NCI-H1436 (cell line): ENCODE measurements around the gene RAD51B.
"Not testable (repeated sequence)": the region's sequence is repeated elsewhere in the genome, so short reads cannot be mapped to it uniquely, and the experiment has no call there.

Source experiments
- DNase-seq: peaks from one replicate; lab custom pipeline; 2025; lab: John Stamatoyannopoulos, UW

The RAD51B gene

DNA sequence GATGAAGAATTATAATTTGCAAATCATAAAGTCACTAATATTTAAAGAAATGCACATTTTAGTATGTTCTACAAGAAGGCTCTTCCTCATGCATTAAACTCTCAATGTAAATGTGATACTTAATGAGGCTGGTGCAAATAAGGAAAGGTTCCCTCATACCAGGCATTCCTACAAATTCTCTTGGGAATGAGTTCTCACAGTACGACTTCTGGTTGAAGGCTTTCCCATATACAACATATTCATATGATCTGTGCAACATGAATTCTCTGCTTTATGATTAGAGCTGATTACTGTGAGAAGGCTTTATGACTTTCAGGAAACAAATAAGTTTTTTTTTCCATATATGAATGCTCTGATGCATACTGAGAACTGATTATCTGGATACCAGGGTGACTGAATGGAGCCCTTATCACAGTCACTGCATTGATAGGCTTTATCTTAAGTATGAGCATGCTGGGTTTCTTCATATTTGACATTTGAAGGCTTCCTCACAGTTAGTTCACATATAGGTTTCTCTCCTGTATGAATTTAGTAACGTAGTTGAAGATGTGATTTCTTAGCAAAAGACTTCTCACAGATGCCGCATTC lies 293.9 kb downstream of the RAD51B start:
- DNase-seq, result no peak

GRCh38 chr14:68115952-68116351 lies 296.4 kb downstream of the RAD51B start:
- DNase-seq, result not testable (repeated sequence)

DNA sequence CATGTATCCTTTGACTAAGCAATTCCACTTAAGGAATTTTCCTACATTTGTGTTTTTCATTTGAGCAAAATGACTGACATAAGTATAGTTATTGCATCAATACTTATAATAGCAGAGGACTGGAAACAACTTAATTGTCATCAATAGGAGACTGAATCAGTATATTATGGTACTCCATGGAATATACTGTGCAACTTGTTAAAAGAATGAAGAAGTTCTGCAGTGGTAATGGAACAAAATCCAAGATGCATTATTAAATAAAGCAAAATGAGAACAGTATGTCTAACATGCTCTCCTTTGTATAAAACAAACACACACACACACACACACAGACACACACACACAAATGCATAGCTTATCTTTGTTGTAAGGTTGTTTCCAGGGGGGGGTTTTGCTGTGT lies 303.1 kb downstream of the RAD51B start:
- no peak for DNase-seq

GRCh38 chr14:68124050-68124449 lies 304.5 kb downstream of the RAD51B start:
- no peak for DNase-seq

DNA sequence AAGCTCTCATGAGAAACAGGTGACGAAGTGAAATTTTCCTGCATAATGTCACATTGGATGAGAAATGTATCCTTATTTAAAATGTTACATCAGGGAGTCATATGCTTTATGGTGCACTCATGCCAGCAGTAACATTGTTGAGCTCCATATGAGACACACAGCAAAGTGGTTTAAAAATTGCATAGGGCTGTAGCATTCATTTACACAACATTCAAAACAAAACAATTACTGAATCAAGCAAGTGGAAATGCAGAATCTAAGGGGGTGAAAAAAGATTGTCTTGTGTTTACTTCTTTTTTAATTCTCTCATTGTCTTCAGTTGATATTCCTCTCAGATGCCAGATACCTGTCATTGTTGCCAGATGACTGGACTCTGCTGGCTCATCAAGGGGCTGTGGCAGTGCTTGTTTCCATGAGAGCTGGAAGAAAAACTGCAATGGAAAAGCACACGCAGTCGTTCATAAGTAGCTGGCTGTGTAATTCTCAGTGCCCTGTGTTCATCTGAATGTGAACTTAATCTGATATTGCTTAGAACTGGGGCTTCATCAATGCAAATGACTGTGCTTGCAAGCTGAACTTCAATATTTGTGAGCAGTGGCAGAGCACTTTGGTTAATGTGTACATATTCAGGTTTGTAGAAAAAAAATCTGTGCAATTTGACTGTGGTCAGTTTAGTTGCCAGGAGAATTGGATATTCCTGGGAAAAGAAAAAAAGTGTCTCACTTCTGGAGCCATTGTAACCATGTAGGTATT lies 305.6 kb downstream of the RAD51B start:
- no peak for DNase-seq

DNA sequence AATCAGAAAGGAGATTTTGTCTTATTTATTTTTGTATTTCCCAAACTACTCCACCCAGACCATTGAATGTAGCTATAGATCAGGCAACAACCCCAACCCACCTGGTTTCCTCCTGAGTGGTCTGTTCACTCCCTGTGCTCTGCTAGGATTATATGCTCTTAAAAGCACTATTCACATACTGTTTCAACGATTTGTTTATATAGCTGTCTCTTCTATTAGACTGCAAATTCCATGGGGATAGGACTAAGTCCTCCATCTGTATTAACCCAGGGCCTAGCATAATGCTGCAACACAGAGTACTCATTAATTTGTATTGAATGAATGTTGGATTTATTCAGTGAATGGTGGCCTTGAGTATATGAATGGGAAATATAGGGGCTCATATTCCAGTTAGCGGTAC lies 307.6 kb downstream of the RAD51B start:
- no peak for DNase-seq

GRCh38 chr14:68131907-68132306 lies 312.3 kb downstream of the RAD51B start:
- no peak for DNase-seq

- no peak for DNase-seq
Measured at GRCh38 chr14:68132563-68133121, 313.1 kb downstream of the RAD51B start.

- DNase-seq, result no peak
Measured at GRCh38 chr14:68133856-68134255, 314.3 kb downstream of the RAD51B start.

DNA sequence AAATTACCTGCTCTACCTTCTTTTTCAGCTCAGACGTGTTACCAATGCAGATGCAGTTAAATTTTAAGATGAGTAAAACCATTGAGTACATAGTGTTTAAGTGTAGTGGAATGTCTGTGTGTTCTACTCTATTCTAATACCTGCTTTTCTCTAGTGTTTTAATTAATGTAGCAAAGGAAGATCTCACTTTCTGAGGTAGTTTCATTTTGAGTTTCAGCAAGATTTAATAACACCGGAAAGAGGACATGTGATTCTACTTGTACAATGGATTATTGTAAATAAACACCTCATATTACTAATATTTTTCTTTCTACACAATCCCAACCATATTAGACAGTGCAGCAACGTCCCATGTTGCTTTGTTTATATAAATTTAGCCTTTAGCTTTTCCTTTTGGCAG lies 315.4 kb downstream of the RAD51B start:
- no peak for DNase-seq

DNA sequence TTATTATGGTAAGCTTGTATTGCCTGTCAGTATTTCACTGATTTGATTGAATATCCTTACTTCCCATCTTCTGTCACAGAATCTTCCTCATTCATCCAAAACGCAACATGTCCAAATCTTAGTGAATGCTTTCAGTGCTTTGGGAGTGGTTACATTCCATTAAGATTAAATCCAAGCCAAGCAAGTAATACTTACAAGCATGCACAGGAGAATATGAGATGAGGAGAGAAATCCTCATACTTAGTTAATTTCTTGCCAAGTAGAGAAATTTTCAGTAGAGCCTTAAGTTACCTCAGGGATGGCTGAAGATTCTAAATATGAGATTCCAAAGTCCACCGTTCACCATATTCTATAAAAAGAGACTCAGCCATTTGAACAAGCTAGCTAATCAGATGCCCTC lies 316.0 kb downstream of the RAD51B start:
- no peak for DNase-seq

GRCh38 chr14:68137704-68138619 lies 318.4 kb downstream of the RAD51B start:
- DNase-seq, result no peak

DNA sequence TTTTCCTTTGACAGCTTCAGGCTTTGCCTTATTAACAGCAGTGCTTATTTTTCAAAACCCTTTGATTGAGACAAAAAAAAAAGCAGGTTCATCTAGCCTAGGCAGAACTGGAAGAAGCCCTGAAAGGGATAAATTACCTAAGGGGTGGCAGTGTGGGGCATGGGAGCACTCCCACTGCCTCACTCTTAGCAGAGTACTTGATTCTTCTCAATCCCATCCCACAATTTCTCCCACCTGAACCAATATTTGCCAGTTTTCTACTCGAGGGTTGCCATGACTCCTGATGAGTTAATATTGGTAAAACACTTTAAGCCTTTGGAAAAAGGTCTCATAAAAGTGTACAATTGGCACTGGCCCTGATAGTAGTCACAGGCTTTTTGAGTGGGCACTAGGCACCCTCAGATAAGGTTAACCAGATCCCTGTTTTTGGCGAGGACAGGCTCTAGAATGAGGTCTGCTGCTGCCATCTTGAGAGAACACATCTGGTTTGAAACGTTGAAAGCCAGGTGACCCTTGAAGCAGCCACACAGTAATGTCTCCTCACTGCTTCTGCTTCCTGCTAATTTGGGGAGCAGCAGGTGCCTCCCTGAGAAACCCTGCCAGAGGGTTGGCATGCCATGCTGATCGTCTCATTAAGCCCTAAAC lies 320.0 kb downstream of the RAD51B start:
- no peak for DNase-seq

DNA sequence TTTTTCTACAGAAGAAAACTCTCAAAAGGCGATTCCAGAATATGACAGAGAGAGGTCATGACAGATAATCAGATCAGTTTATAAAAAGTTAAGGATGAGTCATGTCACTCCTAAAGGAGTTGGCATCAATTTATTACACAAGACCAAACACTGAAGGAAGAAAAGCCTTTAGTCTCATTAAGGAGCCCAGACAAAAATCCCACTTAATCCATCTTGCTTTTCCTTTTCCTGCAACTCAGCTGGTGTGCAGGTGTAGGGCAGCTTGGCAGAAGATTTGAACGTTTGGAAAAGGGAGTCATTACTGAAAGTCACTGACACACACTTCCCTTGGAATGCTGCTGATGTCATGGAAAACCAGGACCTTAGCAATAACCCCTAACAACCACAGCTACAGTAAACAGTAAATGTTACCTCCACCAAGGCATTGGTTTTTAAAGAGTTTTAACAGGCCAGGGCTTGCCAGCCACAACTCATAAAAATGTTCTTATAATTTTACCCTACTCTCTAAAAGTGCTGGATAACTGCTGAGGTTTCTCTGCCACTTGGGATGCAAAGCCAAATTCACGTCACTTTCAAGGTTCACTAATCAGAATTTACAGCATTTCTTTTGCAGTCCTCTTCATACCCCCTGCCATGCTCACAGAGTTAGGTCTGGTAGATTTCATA lies 320.6 kb downstream of the RAD51B start:
- no peak for DNase-seq

GRCh38 chr14:68140806-68141205 lies 321.2 kb downstream of the RAD51B start:
- DNase-seq, result no peak

DNA sequence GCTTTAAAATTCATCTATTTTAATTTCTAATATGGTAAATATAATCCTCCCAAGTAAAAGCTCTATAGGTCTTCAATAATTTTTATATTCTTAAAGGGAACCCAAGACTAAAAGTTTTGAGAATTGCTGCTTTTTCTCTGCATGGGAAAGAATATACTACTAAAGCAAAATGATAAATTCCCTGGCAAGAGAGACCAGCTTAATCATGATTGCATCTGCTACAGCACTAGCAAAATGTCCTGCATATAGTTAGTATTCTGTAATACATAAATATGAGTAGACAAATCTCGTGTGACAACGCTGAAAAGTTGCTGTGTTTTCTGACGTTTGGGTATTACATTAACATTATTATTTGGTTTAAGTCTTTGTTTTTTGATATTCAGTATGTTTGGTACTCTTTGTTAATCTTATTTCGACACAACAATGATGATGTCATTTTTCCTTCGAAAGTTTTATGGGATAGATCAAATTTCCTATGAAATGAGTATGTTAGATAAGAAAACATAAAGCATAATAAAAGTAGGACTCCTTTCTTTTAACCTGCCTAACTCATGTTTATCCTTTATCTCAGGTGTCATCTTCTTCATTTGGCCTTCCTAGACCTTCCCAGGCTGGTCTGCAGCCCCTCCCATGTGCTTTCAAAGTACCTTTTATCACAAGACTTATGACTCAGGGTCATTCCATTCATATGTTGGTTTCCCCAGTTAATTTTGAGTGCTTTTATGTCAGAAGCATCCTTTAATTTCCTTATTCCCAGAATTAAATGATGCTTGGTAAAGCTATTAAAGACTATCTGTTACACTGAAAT lies 321.9 kb downstream of the RAD51B start:
- no peak for DNase-seq

DNA sequence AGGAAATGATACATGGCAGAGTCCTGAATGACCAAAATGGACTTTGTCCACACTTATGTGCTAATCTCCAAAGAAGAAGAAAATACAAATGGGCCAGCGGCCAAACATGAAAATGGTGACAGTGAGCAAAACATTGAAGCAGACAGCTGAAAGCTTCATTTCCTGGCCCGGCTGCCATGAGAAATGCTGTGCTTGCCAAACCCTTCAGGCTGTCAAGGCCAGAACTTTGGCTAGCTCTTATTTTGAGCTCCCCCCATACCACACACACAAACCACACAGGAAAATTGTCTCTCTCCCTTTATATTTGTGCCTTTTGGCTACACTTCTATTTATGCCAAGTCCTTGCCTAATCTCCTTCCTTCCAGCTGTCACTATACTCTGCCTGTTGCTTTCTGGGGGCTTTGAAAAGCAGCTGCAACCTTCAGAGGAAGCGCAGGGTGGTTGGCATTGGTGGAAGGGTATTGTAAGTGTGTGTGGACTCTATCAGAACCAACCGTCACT lies 323.8 kb downstream of the RAD51B start:
- DNase-seq, result no peak

DNA sequence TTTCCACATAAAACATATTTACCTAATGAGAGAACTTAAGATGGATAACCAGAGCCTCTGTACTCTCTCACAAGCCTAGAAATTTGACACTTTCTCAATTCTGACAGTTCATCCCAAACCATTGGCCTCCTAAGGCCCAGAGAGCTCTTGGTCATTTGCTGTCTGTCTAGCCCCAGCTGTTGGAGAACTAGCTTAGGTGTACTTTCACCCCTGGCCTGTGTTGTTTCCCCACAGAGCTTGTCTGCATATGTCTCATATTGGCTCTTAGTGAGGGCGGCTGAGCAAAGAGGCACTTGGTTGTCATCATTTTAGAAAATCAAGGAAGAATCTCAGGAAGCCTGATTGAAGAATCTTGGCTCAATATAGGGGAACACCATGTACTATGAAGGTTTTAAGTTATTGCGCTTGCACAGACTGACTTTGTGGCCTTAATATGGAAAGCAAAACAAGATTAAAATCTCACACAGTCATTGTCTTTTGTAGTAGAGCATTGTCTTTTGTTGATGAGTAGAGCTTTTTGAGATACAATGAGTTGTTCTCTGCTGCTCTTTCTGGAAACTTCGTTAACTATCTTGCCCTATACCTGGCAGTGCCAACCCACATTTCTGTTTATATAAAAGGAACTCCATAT lies 324.6 kb downstream of the RAD51B start:
- DNase-seq, result no peak

DNA sequence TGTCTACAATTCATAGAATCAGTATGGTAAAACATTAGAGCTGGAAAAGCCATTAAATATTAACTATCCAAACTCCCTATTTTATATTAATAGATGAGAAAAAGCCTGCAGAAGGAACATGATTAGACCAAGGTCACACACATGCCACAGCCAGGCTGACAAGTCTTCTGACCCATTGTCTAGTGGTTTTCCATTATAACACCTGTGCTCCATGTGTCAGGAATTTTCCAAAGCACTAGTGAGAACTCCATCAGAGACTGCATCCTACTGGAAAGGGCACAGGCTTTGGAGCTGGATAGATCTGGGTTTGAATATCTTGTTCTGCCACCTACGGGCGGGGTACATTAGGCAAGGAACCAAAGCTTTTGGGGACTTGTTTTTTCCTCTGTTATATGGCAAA lies 325.5 kb downstream of the RAD51B start:
- no peak for DNase-seq

- no peak for DNase-seq
Measured at GRCh38 chr14:68145539-68145938, 326.0 kb downstream of the RAD51B start.
